ENCODE measurements around the gene NFAM1. TPM values are rescaled to one million over a fixed set of nuclear protein-coding genes. Genes with fewer than 3 reads are reported as not detected.

Gene NFAM1
- total and polyA plus RNA-seq, 2 donors (not counting 3 experiments of a cell fraction or from before 2014, with no cell fraction given), result not detected

DNA sequence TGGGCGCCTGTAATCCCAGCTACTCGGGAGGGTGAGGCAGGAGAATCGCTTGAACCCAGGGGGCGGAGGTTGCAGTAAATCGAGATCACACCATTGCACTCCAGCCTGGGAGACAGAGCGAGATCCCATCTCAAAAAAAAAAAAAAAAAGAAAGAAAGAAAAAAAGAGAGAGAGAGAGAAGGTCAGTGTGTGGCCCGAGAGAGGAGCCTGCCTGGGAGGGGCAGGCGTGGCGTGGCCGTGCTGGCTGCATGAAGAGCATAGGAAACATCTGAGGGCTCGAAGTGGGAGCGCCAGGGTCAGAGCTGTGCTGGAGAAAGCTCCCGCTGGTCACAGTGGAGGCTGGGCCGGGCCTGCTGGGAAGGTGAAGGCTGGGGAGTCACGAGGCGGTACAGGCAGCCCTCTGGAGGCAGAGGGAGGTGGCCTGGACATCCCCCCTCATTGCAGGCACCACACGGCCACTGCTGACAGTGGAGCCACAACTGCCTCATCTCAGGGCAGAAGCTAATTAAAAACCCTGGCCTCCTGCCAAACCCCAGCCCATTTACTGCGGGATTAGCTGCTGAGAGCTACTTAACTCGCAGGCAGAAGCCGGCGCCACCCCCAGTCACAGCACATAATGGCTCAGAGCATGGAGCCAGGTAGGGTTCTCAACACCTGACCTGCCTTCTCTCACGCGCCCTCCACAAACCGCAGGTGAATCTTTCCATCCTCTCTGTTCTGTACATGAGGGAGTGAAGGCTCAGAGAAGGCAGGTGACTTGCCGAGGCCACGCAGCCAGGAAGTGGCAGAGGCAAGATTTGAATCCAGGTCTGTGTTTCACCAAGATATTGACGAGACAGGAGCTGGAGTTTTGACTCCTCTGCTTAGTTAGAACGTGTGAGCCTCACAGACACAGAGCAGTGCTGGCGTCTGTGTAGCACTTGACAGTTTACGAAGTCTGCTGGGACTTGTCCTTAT lies 32.6 kb downstream of the NFAM1 start:
- ChIA-PET POLR2A (no interaction called here), CTCF (no interaction called here)
- H3K27ac ChIP-seq (ENCODE audit: insufficient read depth, low read depth, low read length), result no peak overlapping the region
- no peak for FAIRE-seq
- H3K9ac ChIP-seq (replicated peaks; ENCODE audit: extremely low read depth, insufficient read depth, low read length), result no peak overlapping the region
- H3K9me3 ChIP-seq (replicated peaks; ENCODE audit: control insufficient read depth, insufficient read depth, low read length), result no peaks in the 10 kb centered on the region
- dilution Hi-C loops (cut with MboI; ENCODE audit: extremely low pct_ligation_motif_present, low sequenced_read_pairs) (no loop called here), intact Hi-C loops (cut with micrococcal nuclease) (no loop called here)
- H3K27me3 ChIP-seq (ENCODE audit: control insufficient read depth in 2 of 2, insufficient read depth in 2 of 2, low read length in 2 of 2), result peaks cover 0 to 2% of the 10 kb centered on the region in 2 experiments
- H3K9me1 ChIP-seq (replicated peaks; ENCODE audit: control insufficient read depth, extremely low read depth, insufficient read depth, low read length), result no peaks in the 10 kb centered on the region
- no peak overlapping the region for H2AFZ ChIP-seq (ENCODE audit: low read depth, low read length)
- no peaks in the 10 kb centered on the region for H4K20me1 ChIP-seq (replicated peaks; ENCODE audit: control insufficient read depth, extremely low read depth, insufficient read depth, low read length)
- no peaks in the 10 kb centered on the region for H3K36me3 ChIP-seq (ENCODE audit: control insufficient read depth in 2 of 2, extremely low read depth in 1 of 2, insufficient read depth in 2 of 2, low read length in 2 of 2)
- no peak overlapping the region for H3K4me3 ChIP-seq (replicated peaks in 1 of 3; ENCODE audit: insufficient read depth in 1 of 3, low read depth in 1 of 3, low read length in 3 of 3)
- no TSS peak for BruUV-seq (replicated peaks)
- no peaks in the 10 kb centered on the region for H3K79me2 ChIP-seq (ENCODE audit: control insufficient read depth, insufficient read depth, low read length)
- TF ChIP-seq JUN (IDR thresholded peaks at IDR 0.05; ENCODE audit: borderline replicate concordance, insufficient read depth, insufficient read length, low read depth), result no peak
- H3K4me1 ChIP-seq (ENCODE audit: control insufficient read depth, extremely low read depth, insufficient read depth, low read length), result no peaks in the 10 kb centered on the region
- DNase-seq (ENCODE audit: low read depth, low spot score), result no peak
- H3K4me2 ChIP-seq (ENCODE audit: insufficient read depth, low read length), result no peak overlapping the region

DNA sequence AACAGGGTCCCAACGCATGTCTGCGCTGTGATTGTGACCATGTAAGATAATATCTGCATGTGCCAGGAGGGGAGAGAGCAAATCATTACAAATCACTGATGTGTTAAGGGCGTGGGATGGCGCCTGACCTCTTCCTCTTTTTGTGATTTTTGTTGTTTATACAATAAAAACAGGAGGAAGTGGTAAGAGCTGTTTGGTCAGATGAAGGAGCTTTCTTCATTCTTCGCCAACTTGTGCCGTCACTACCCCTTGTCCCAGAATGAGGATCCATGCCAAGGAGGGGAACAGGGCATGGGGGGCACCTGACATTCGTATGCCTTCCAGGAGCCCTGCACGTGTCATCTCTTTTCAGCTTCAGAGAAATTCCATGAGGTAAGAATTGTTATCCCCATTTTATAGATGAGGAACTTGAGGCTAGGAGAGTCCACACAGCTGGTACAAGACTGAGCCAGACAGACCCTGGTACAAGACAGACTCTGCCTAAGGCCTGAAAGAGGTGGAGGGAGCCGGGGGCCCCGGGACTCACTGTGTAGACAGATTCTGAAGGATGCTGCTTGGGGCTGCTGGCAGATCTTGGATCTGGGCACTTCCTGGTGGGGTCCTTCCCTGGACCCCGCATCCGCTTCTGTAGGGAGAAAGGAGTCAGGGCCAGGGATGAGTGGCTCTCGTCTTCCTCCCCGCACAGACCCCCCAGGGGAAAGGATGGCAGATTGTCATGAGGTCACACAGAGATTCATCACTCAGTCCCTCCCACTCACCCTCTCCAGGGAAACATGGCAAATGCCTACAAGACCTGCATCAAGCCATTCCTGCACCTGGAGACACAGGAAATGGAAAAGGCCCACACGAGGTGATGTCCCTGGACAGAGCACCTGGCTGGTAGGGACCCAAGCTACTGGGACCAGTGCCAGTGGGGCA lies 34.6 kb downstream of the NFAM1 start:
- no TSS peak for BruUV-seq (replicated peaks)
- H3K36me3 ChIP-seq (ENCODE audit: control insufficient read depth in 2 of 2, extremely low read depth in 1 of 2, insufficient read depth in 2 of 2, low read length in 2 of 2), result no peaks in the 10 kb centered on the region
- DNase-seq (ENCODE audit: low read depth, low spot score) (peak; percentile 24), FAIRE-seq (no peak)
- ChIA-PET CTCF (interaction anchor here (1.6 kb wide), 1 partner anchor 44 kb away, joined by 3 read pairs; no protein-coding TSS in a partner anchor), POLR2A (no interaction called here)
- H3K9me1 ChIP-seq (replicated peaks; ENCODE audit: control insufficient read depth, extremely low read depth, insufficient read depth, low read length), result no peaks in the 10 kb centered on the region
- intact Hi-C loops (cut with micrococcal nuclease) (no loop called here), dilution Hi-C loops (cut with MboI; ENCODE audit: extremely low pct_ligation_motif_present, low sequenced_read_pairs) (no loop called here)
- H3K9me3 ChIP-seq (replicated peaks; ENCODE audit: control insufficient read depth, insufficient read depth, low read length), result no peaks in the 10 kb centered on the region
- H3K79me2 ChIP-seq (ENCODE audit: control insufficient read depth, insufficient read depth, low read length), result no peaks in the 10 kb centered on the region
- H3K4me1 ChIP-seq (ENCODE audit: control insufficient read depth, extremely low read depth, insufficient read depth, low read length), result no peaks in the 10 kb centered on the region
- no peak overlapping the region for H3K4me2 ChIP-seq (ENCODE audit: insufficient read depth, low read length)
- no peaks in the 10 kb centered on the region for H4K20me1 ChIP-seq (replicated peaks; ENCODE audit: control insufficient read depth, extremely low read depth, insufficient read depth, low read length)
- H3K9ac ChIP-seq (replicated peaks; ENCODE audit: extremely low read depth, insufficient read depth, low read length), result no peak overlapping the region
- TF ChIP-seq EZH2 (IDR thresholded peaks at IDR 0.05; ENCODE audit: borderline replicate concordance, low read depth, low read length, severe bottlenecking) (no peak), POLR2AphosphoS5 (IDR thresholded peaks at IDR 0.05; ENCODE audit: insufficient read depth, low read depth, low read length) (no peak), JUN (IDR thresholded peaks at IDR 0.05; ENCODE audit: borderline replicate concordance, insufficient read depth, insufficient read length, low read depth) (no peak), MYC (IDR thresholded peaks at IDR 0.05; ENCODE audit: low read depth, low read length) (no peak), POLR2A (IDR thresholded peaks at IDR 0.05; ENCODE audit: low read depth, low read length) (no peak), GATA2 (IDR thresholded peaks at IDR 0.05; ENCODE audit: insufficient read depth, insufficient read length, low read depth, low read length) (no peak), FOS (IDR thresholded peaks at IDR 0.05; ENCODE audit: borderline replicate concordance, insufficient read depth, low read length) (no peak)
- TF ChIP-seq, protein P1, sequence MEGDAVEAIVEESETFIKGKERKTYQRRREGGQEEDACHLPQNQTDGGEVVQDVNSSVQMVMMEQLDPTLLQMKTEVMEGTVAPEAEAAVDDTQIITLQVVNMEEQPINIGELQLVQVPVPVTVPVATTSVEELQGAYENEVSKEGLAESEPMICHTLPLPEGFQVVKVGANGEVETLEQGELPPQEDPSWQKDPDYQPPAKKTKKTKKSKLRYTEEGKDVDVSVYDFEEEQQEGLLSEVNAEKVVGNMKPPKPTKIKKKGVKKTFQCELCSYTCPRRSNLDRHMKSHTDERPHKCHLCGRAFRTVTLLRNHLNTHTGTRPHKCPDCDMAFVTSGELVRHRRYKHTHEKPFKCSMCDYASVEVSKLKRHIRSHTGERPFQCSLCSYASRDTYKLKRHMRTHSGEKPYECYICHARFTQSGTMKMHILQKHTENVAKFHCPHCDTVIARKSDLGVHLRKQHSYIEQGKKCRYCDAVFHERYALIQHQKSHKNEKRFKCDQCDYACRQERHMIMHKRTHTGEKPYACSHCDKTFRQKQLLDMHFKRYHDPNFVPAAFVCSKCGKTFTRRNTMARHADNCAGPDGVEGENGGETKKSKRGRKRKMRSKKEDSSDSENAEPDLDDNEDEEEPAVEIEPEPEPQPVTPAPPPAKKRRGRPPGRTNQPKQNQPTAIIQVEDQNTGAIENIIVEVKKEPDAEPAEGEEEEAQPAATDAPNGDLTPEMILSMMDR (IDR thresholded peaks at IDR 0.05; ENCODE audit: extremely low read depth in 1 of 2, insufficient read depth in 1 of 2, low read depth in 1 of 2, low read length in 2 of 2), result no peak
- TF ChIP-seq, protein P2, sequence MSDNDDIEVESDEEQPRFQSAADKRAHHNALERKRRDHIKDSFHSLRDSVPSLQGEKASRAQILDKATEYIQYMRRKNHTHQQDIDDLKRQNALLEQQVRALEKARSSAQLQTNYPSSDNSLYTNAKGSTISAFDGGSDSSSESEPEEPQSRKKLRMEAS (IDR thresholded peaks at IDR 0.05; ENCODE audit: insufficient read depth, insufficient read length), result no peak
- H3K4me3 ChIP-seq (replicated peaks in 1 of 3; ENCODE audit: insufficient read depth in 1 of 3, low read depth in 1 of 3, low read length in 3 of 3), result no peak overlapping the region
- peaks cover 0 to 2% of the 10 kb centered on the region in 2 experiments for H3K27me3 ChIP-seq (ENCODE audit: control insufficient read depth in 2 of 2, insufficient read depth in 2 of 2, low read length in 2 of 2)
- no peak overlapping the region for H2AFZ ChIP-seq (ENCODE audit: low read depth, low read length)
- no peak overlapping the region for H3K27ac ChIP-seq (ENCODE audit: insufficient read depth, low read depth, low read length)

Data from endothelial cell of umbilical vein (primary cell).